HEK293 (cell line): ENCODE data around the gene TPSD1.
"Not testable (repeated sequence)": the region's sequence is repeated elsewhere in the genome, so short reads cannot be mapped to it uniquely, and the experiment has no call there.

Source experiments
- CTCF ChIA-PET: fragments of 350-600 bp; formaldehyde crosslinking; extraction: SDS; loops from one replicate; lab custom pipeline; 2021; ENCODE audit warnings: antibody characterized with exemption; lab: Yijun Ruan, JAX
- POLR2A ChIA-PET: fragments of 300-600 bp; formaldehyde crosslinking; extraction: SDS; loops from one replicate; lab custom pipeline; 2020; ENCODE audit warnings: antibody characterized with exemption, inconsistent platforms; lab: Yijun Ruan, JAX
- H3K27ac ChIP-seq: fragments of 200-500 bp; sonication (Bioruptor generic); 2 replicates; pipeline ENCODE4 v1.5.1; 2014; ENCODE audit warnings: low read depth, low read length, control low read depth, inconsistent platforms; ENCODE audit errors: extremely low read depth
- H3K36me3 ChIP-seq, 2 experiments: fragments of 200-500 bp in 1 of 2; sonication (Bioruptor generic) in 1 of 2; 1 replicate in 1 of 2; 2 replicates in 1 of 2; pipeline ENCODE4 v1.5.1; 2014 to 2017; ENCODE audit warnings: inconsistent platforms in 2 of 2, low read length in 2 of 2; ENCODE audit not compliant: control insufficient read depth in 2 of 2, insufficient read depth in 1 of 2
- H3K4me1 ChIP-seq: fragments of 200-500 bp; sonication (Bioruptor generic); 2 replicates; pipeline ENCODE4 v1.5.1; 2014; ENCODE audit warnings: mild to moderate bottlenecking, low read length, inconsistent platforms; ENCODE audit not compliant: control insufficient read depth, insufficient read depth
- H3K4me3 ChIP-seq: 2 replicates; pipeline ENCODE4 v1.5.1; 2011; ENCODE audit warnings: low read depth, mild to moderate bottlenecking, control low read depth, low read length, moderate library complexity
- H3K9me3 ChIP-seq: fragments of 200-500 bp; sonication (Bioruptor generic); 2 replicates; pipeline ENCODE4 v1.5.1; 2014; ENCODE audit warnings: low read depth, low read length, inconsistent platforms; ENCODE audit not compliant: control insufficient read depth, insufficient read depth
- KLF17 ChIP-seq: fragments of 450-650 bp; formaldehyde crosslinking; IDR thresholded peaks from 2 replicates; pipeline ENCODE4 v1.5.1; 2016; ENCODE audit warnings: missing biosample characterization, missing genetic modification characterization
- MZF1 ChIP-seq: fragments of 450-650 bp; formaldehyde crosslinking; IDR thresholded peaks from 2 replicates; pipeline ENCODE4 v1.5.1; 2017; ENCODE audit warnings: missing biosample characterization, missing genetic modification characterization, borderline replicate concordance
- SCRT2 ChIP-seq: fragments of 450-650 bp; formaldehyde crosslinking; IDR thresholded peaks from 2 replicates; pipeline ENCODE4 v1.5.1; 2016; ENCODE audit warnings: missing biosample characterization, missing genetic modification characterization
- SP3 ChIP-seq: fragments of 450-650 bp; formaldehyde crosslinking; IDR thresholded peaks from 2 replicates; pipeline ENCODE4 v1.5.1; 2016; ENCODE audit warnings: missing biosample characterization, missing genetic modification characterization
- YY2 ChIP-seq: fragments of 450-650 bp; formaldehyde crosslinking; IDR thresholded peaks from 2 replicates; pipeline ENCODE4 v1.5.1; 2016; ENCODE audit warnings: missing biosample characterization, missing genetic modification characterization
- ZBTB48 ChIP-seq: fragments of 450-650 bp; formaldehyde crosslinking; IDR thresholded peaks from 2 replicates; pipeline ENCODE4 v1.5.1; 2016; ENCODE audit warnings: missing biosample characterization, missing genetic modification characterization
- ZFHX2 ChIP-seq: fragments of 450-650 bp; formaldehyde crosslinking; conservative IDR thresholded peaks from 2 replicates; pipeline ENCODE4 v1.5.1; 2016; ENCODE audit warnings: missing biosample characterization, missing genetic modification characterization
- ZFP41 ChIP-seq: fragments of 450-650 bp; formaldehyde crosslinking; IDR thresholded peaks from 2 replicates; pipeline ENCODE4 v1.5.1; 2016; ENCODE audit warnings: missing biosample characterization, missing genetic modification characterization, borderline replicate concordance
- ZNF169 ChIP-seq: fragments of 450-650 bp; formaldehyde crosslinking; IDR thresholded peaks from 2 replicates; pipeline ENCODE4 v1.5.1; 2016; ENCODE audit warnings: missing biosample characterization, missing genetic modification characterization
- ZNF292 ChIP-seq: fragments of 450-650 bp; formaldehyde crosslinking; IDR thresholded peaks from 2 replicates; pipeline ENCODE4 v1.5.1; 2016; ENCODE audit warnings: low read depth, missing biosample characterization, missing genetic modification characterization, borderline replicate concordance
- ZNF302 ChIP-seq: fragments of 450-650 bp; formaldehyde crosslinking; IDR thresholded peaks from 2 replicates; pipeline ENCODE4 v1.5.1; 2016; ENCODE audit warnings: missing biosample characterization, missing genetic modification characterization, low read depth
- ZNF335 ChIP-seq: fragments of 450-650 bp; formaldehyde crosslinking; conservative IDR thresholded peaks from 2 replicates; pipeline ENCODE4 v1.5.1; 2016; ENCODE audit warnings: missing biosample characterization, missing genetic modification characterization
- ZNF366 ChIP-seq: fragments of 450-650 bp; formaldehyde crosslinking; conservative IDR thresholded peaks from 2 replicates; pipeline ENCODE4 v1.5.1; 2016; ENCODE audit warnings: missing biosample characterization, missing genetic modification characterization
- ZNF530 ChIP-seq: fragments of 450-650 bp; formaldehyde crosslinking; IDR thresholded peaks from 2 replicates; pipeline ENCODE4 v1.5.1; 2016; ENCODE audit warnings: low read depth, missing biosample characterization, missing genetic modification characterization
- ZNF600 ChIP-seq: fragments of 450-650 bp; formaldehyde crosslinking; IDR thresholded peaks from 2 replicates; pipeline ENCODE4 v1.5.1; 2016; ENCODE audit warnings: missing biosample characterization, missing genetic modification characterization
- ZNF610 ChIP-seq: fragments of 450-650 bp; formaldehyde crosslinking; IDR thresholded peaks from 2 replicates; pipeline ENCODE4 v1.5.1; 2016; ENCODE audit warnings: missing biosample characterization, missing genetic modification characterization, borderline replicate concordance
- ZNF621 ChIP-seq: fragments of 450-650 bp; formaldehyde crosslinking; IDR thresholded peaks from 2 replicates; pipeline ENCODE4 v1.5.1; 2017; ENCODE audit warnings: missing biosample characterization, missing genetic modification characterization
- ZNF624 ChIP-seq: fragments of 450-650 bp; formaldehyde crosslinking; IDR thresholded peaks from 2 replicates; pipeline ENCODE4 v1.5.1; 2017; ENCODE audit warnings: missing biosample characterization, missing genetic modification characterization
- ZNF639 ChIP-seq: fragments of 450-650 bp; formaldehyde crosslinking; IDR thresholded peaks from 2 replicates; pipeline ENCODE4 v1.5.1; 2016; ENCODE audit warnings: missing biosample characterization, missing genetic modification characterization
- ZNF677 ChIP-seq: fragments of 450-650 bp; IDR thresholded peaks from 2 replicates; pipeline ENCODE4 v1.5.0; 2018; ENCODE audit warnings: missing biosample characterization, mild to moderate bottlenecking, missing genetic modification characterization, moderate library complexity
- ZSCAN23 ChIP-seq: fragments of 450-650 bp; formaldehyde crosslinking; IDR thresholded peaks from 2 replicates; pipeline ENCODE4 v1.5.1; 2016; ENCODE audit warnings: missing biosample characterization, missing genetic modification characterization
- TF ChIP-seq, protein P1 (sequence below): fragments of 450-650 bp; formaldehyde crosslinking; IDR thresholded peaks from 2 replicates; pipeline ENCODE4 v1.5.1; 2016; ENCODE audit warnings: missing biosample characterization, missing genetic modification characterization
- TF ChIP-seq, protein P2 (sequence below): fragments of 450-650 bp; formaldehyde crosslinking; IDR thresholded peaks from 2 replicates; pipeline ENCODE4 v1.5.1; 2016; ENCODE audit warnings: missing biosample characterization, missing genetic modification characterization
- TF ChIP-seq, protein P3 (sequence below): fragments of 450-650 bp; formaldehyde crosslinking; IDR thresholded peaks from 2 replicates; pipeline ENCODE4 v1.5.1; 2016; ENCODE audit warnings: missing biosample characterization, missing genetic modification characterization

TPSD1 gene

GRCh38 chr16:1295465-1295864 is 39.6 kb downstream of the TPSD1 start:
- Histone ChIP-seq H3K27ac (no peak overlapping the region), H3K4me1 (no peaks in the 10 kb centered on the region), H3K4me3 (no peak overlapping the region)
- TF ChIP-seq ZNF292 (tag by site-specific recombination) (no peak), ZNF610 (tag by site-specific recombination) (no peak), ZNF530 (tag by site-specific recombination) (no peak), MZF1 (no peak), ZBTB48 (no peak), ZFHX2 (tag by site-specific recombination) (no peak), ZNF169 (tag by site-specific recombination) (no peak)
- TF ChIP-seq, all 188 proteins: peak for 0
- no peaks in the 10 kb centered on the region for H3K36me3 ChIP-seq
- CTCF ChIA-PET = interaction anchor here (0.7 to 1.2 kb wide), 2 partner anchors 13 to 18 kb away, joined by 4 read pairs; no protein-coding TSS in a partner anchor
- H3K9me3 ChIP-seq = no peaks in the 10 kb centered on the region
- POLR2A ChIA-PET = interaction anchor here (1.2 kb wide), 1 partner anchor 14 kb away, joined by 3 read pairs; the partner anchor contains the start of gene UBE2I

DNA sequence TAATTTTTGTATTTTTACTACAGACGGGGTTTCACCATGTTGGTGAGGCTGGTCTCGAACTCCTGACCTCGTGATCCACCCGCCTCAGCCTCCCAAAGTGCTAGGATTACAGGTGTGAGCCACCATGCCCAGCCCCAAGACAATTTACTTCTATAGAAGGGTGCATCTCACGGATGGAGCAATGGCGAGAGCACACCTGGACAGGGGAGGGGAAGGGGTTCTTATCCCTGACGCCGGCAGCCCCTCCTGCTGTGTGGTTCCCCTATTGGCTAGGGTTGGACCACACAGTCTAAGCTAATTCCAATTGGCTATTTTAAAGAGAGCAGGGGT is 40.8 kb downstream of the TPSD1 start:
- H3K4me1 ChIP-seq, H3K9me3 ChIP-seq, H3K4me3 ChIP-seq, H3K36me3 ChIP-seq, H3K27ac ChIP-seq, POLR2A ChIA-PET: not testable (repeated sequence)
- CTCF ChIA-PET = interaction anchor here (1.2 kb wide), 1 partner anchor 19 kb away, joined by 4 read pairs; no protein-coding TSS in a partner anchor

DNA sequence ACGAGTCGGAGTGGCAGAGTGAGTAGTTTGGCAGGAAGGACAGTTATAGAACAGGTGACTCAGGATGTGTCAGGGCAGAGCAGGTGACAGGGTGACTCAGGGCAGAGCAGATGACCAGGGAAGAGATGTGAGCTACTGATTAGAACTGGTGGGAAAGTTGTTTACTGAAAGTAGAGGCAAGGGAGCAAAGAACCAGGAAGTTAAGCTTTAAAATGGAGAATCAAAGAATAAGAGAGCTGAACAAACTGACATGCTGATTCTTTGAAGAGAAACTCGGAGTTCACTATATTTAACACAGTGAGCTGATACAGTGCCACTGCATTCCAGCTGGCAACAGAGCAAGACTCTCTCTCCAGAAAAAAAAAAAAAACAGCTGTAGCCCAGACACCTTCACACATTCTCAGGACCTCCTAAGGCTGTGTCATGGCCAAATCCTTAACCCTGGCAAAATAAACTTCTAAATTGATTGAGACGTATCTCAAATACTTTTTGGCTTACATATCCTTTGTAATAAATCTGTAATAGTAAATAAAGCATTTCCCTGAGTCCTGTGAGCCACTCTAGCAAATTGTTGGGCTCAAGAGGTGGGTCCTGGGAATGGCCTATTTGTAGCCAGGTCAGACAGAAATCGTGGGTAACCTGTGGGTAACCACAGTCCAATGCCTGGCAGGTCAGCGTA is 41.3 kb downstream of the TPSD1 start:
- Histone ChIP-seq H3K36me3 (no peaks in the 10 kb centered on the region), H3K27ac (no peak overlapping the region), H3K9me3 (no peaks in the 10 kb centered on the region), H3K4me1 (no peaks in the 10 kb centered on the region), H3K4me3 (no peak overlapping the region)
- CTCF ChIA-PET = no interaction called here
- POLR2A ChIA-PET = no interaction called here
- TF ChIP-seq ZNF600 (tag by site-specific recombination) (peak; percentile 77), ZNF366 (tag by site-specific recombination) (peak; percentile 38; the same call in 1 of the 2 replicates), SCRT2 (peak; percentile 10; the same call in 1 of the 2 replicates), ZNF621 (no peak), ZSCAN23 (tag by site-specific recombination) (0 out of 2 replicates have a peak, but pooled peaks have one; percentile 32), SP3 (tag by site-specific recombination) (peak; percentile 45), ZNF335 (tag by site-specific recombination) (peak; percentile 45), YY2 (tag by site-specific recombination) (no peak), KLF17 (tag by site-specific recombination) (peak; percentile 73; the same call in 1 of the 2 replicates), ZNF639 (tag by site-specific recombination) (peak; percentile 82; the same call in 1 of the 2 replicates), ZFP41 (no peak), ZNF302 (no peak), ZNF677 (tag by site-specific recombination) (no peak), ZNF624 (no peak)
- TF ChIP-seq, protein P1, sequence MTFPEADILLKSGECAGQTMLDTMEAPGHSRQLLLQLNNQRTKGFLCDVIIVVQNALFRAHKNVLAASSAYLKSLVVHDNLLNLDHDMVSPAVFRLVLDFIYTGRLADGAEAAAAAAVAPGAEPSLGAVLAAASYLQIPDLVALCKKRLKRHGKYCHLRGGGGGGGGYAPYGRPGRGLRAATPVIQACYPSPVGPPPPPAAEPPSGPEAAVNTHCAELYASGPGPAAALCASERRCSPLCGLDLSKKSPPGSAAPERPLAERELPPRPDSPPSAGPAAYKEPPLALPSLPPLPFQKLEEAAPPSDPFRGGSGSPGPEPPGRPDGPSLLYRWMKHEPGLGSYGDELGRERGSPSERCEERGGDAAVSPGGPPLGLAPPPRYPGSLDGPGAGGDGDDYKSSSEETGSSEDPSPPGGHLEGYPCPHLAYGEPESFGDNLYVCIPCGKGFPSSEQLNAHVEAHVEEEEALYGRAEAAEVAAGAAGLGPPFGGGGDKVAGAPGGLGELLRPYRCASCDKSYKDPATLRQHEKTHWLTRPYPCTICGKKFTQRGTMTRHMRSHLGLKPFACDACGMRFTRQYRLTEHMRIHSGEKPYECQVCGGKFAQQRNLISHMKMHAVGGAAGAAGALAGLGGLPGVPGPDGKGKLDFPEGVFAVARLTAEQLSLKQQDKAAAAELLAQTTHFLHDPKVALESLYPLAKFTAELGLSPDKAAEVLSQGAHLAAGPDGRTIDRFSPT (tag by site-specific recombination) = no peak
- TF ChIP-seq, protein P2, sequence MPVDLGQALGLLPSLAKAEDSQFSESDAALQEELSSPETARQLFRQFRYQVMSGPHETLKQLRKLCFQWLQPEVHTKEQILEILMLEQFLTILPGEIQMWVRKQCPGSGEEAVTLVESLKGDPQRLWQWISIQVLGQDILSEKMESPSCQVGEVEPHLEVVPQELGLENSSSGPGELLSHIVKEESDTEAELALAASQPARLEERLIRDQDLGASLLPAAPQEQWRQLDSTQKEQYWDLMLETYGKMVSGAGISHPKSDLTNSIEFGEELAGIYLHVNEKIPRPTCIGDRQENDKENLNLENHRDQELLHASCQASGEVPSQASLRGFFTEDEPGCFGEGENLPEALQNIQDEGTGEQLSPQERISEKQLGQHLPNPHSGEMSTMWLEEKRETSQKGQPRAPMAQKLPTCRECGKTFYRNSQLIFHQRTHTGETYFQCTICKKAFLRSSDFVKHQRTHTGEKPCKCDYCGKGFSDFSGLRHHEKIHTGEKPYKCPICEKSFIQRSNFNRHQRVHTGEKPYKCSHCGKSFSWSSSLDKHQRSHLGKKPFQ (tag by site-specific recombination) = no peak
- TF ChIP-seq, protein P3, sequence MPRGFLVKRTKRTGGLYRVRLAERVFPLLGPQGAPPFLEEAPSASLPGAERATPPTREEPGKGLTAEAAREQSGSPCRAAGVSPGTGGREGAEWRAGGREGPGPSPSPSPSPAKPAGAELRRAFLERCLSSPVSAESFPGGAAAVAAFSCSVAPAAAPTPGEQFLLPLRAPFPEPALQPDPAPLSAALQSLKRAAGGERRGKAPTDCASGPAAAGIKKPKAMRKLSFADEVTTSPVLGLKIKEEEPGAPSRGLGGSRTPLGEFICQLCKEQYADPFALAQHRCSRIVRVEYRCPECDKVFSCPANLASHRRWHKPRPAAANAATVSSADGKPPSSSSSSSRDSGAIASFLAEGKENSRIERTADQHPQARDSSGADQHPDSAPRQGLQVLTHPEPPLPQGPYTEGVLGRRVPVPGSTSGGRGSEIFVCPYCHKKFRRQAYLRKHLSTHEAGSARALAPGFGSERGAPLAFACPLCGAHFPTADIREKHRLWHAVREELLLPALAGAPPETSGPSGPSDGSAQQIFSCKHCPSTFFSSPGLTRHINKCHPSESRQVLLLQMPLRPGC = no peak
